ENCODE measurements around the gene TMEM8B.
A peak's percentile ranks its signal among the peaks of the same experiment; 100 is the strongest.
"Not testable (repeated sequence)": the region's sequence is repeated elsewhere in the genome, so short reads cannot be mapped to it uniquely, and the experiment has no call there.

The TMEM8B gene

GRCh38 chr9:35897376-35898099, 68.5 kb downstream of the TMEM8B start:
- not testable (repeated sequence) for H3K9me3 ChIP-seq (ENCODE audit: control insufficient read depth, low read length); H3K27ac ChIP-seq (ENCODE audit: low read depth, low read length, severe bottlenecking); H3K36me3 ChIP-seq (ENCODE audit: control insufficient read depth, insufficient read depth, low read length); H3K4me3 ChIP-seq (ENCODE audit: extremely low read depth, insufficient read depth, low read length, poor library complexity, severe bottlenecking); H3K4me1 ChIP-seq (ENCODE audit: control insufficient read depth, insufficient read depth, low read length, poor library complexity, severe bottlenecking)
- 91% methylated on average over 6 to 7 of the region's 7 CpGs for WGBS, 2 experiments (ENCODE audit: insufficient coverage in 2 of 2)

GRCh38 chr9:35898337-35898736, 69.3 kb downstream of the TMEM8B start:
- H3K27ac ChIP-seq (ENCODE audit: low read depth, low read length, severe bottlenecking): no peak overlapping the region
- no peaks in the 10 kb centered on the region for H3K36me3 ChIP-seq (ENCODE audit: control insufficient read depth, insufficient read depth, low read length)
- no peaks in the 10 kb centered on the region for H3K9me3 ChIP-seq (ENCODE audit: control insufficient read depth, low read length)
- no peak overlapping the region for H3K4me3 ChIP-seq (ENCODE audit: extremely low read depth, insufficient read depth, low read length, poor library complexity, severe bottlenecking)
- no peaks in the 10 kb centered on the region for H3K4me1 ChIP-seq (ENCODE audit: control insufficient read depth, insufficient read depth, low read length, poor library complexity, severe bottlenecking)

GRCh38 chr9:35899021-35899420, 70.0 kb downstream of the TMEM8B start:
- H3K4me1 ChIP-seq (ENCODE audit: control insufficient read depth, insufficient read depth, low read length, poor library complexity, severe bottlenecking): no peaks in the 10 kb centered on the region
- no peak overlapping the region for H3K27ac ChIP-seq (ENCODE audit: low read depth, low read length, severe bottlenecking)
- no peak overlapping the region for H3K4me3 ChIP-seq (ENCODE audit: extremely low read depth, insufficient read depth, low read length, poor library complexity, severe bottlenecking)
- no peaks in the 10 kb centered on the region for H3K36me3 ChIP-seq (ENCODE audit: control insufficient read depth, insufficient read depth, low read length)
- 100% methylated on average over 1 of the region's 2 CpGs for WGBS, 2 experiments (ENCODE audit: insufficient coverage in 2 of 2)
- no peaks in the 10 kb centered on the region for H3K9me3 ChIP-seq (ENCODE audit: control insufficient read depth, low read length)

GRCh38 chr9:35903049-35903448, 74.0 kb downstream of the TMEM8B start:
- no peaks in the 10 kb centered on the region for H3K9me3 ChIP-seq (ENCODE audit: control insufficient read depth, low read length)
- 50% methylated on average over 2 of the region's 3 CpGs for WGBS, 2 experiments (ENCODE audit: insufficient coverage in 2 of 2)

GRCh38 chr9:35904338-35904737, 75.3 kb downstream of the TMEM8B start:
- Histone ChIP-seq H3K9me3 (ENCODE audit: control insufficient read depth, low read length) (no peaks in the 10 kb centered on the region), H3K4me1 (ENCODE audit: control insufficient read depth, insufficient read depth, low read length, poor library complexity, severe bottlenecking) (peaks cover 42% of the 10 kb centered on the region), H3K36me3 (ENCODE audit: control insufficient read depth, insufficient read depth, low read length) (no peaks in the 10 kb centered on the region), H3K4me3 (ENCODE audit: extremely low read depth, insufficient read depth, low read length, poor library complexity, severe bottlenecking) (no peak overlapping the region), H3K27ac (ENCODE audit: low read depth, low read length, severe bottlenecking) (no peak overlapping the region)
- WGBS, 2 experiments (ENCODE audit: insufficient coverage in 2 of 2): 76 to 91% methylated on average over 2 to 7 of the region's 8 CpGs

More at GRCh38 chr9:35903049-35903448, 74.0 kb downstream of the TMEM8B start:
- H3K36me3 ChIP-seq (ENCODE audit: control insufficient read depth, insufficient read depth, low read length): no peaks in the 10 kb centered on the region
- no peak overlapping the region for H3K27ac ChIP-seq (ENCODE audit: low read depth, low read length, severe bottlenecking)
- no peak overlapping the region for H3K4me3 ChIP-seq (ENCODE audit: extremely low read depth, insufficient read depth, low read length, poor library complexity, severe bottlenecking)
- peaks cover 29% of the 10 kb centered on the region for H3K4me1 ChIP-seq (ENCODE audit: control insufficient read depth, insufficient read depth, low read length, poor library complexity, severe bottlenecking)

DNA sequence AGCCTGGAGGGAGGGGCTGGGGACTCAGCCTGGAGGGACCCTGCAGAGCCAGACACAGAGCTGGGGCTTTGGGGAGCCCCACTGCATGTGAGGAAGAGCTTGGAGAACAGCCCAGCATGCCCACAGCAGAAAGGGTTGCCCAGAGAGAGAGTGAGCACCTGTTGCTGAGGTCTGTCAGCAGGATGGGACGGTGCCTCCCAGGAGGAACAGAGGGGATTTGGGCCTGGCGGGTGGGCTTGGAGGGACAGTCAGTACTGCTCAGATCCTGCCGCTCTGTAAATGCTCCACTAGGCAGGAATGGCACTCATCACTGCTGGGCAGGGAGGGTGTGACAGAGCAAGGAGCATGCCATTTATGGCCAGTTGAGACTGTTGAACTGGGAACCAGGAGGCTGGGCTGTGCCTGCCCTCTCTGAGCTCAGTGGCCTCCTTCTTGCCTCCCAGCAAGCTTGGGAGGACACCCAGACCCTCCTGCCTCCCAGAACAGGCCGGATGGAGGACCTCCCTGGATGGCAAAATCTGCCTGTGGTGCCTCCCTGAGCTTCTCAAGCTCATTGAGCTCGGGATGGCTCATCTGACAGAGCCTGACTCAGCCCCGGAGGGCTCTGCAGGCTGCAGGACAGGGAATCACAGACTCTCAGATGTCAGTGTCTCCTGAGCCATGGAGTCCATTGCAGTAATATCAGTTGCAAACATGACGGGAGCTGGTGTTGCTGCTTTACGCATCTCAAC, 76.2 kb downstream of the TMEM8B start:
- no peaks in the 10 kb centered on the region for H3K36me3 ChIP-seq (ENCODE audit: control insufficient read depth, insufficient read depth, low read length)
- H3K9me3 ChIP-seq (ENCODE audit: control insufficient read depth, low read length): no peaks in the 10 kb centered on the region
- no peak overlapping the region for H3K27ac ChIP-seq (ENCODE audit: low read depth, low read length, severe bottlenecking)
- WGBS, 2 experiments (ENCODE audit: insufficient coverage in 2 of 2): 80 to 86% methylated on average over 7 to 8 of the region's 8 CpGs
- peaks cover 51% of the 10 kb centered on the region for H3K4me1 ChIP-seq (ENCODE audit: control insufficient read depth, insufficient read depth, low read length, poor library complexity, severe bottlenecking)
- H3K4me3 ChIP-seq (ENCODE audit: extremely low read depth, insufficient read depth, low read length, poor library complexity, severe bottlenecking): no peak overlapping the region

DNA sequence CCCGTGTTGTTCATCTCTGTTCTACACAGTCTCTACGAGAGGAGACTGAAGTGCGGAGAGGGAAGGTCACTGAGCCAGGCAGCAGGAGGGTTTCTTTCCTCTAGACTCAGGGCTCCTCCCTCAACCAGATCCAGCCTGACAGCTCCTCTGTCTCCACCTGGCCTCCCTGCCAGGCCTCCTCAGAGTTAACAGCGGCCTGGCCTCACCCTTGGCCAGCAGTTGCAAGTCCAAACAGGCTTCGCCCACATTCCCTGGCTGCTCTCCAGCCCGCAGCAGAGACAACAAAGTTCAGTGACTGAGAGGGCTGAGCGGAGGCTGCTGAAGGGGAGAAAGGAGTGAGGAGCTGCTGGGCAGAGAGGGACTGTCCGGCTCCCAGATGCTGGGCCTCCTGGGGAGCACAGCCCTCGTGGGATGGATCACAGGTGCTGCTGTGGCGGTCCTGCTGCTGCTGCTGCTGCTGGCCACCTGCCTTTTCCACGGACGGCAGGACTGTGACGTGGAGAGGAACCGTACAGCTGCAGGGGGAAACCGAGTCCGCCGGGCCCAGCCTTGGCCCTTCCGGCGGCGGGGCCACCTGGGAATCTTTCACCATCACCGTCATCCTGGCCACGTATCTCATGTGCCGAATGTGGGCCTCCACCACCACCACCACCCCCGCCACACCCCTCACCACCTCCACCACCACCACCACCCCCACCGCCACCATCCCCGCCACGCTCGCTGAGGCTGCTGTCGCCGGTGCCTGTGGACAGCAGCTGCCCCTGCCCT, 77.1 kb downstream of the TMEM8B start, which contains the start of gene HRCT1:
TSS of gene HRCT1 (plus strand) at position 291 of the 768 bp plus-strand sequence. CDS start at position 377, 86 bp downstream.
- Histone ChIP-seq H3K4me3 (ENCODE audit: extremely low read depth, insufficient read depth, low read length, poor library complexity, severe bottlenecking) (no peak within 1 kb of the TSS), H3K27ac (ENCODE audit: low read depth, low read length, severe bottlenecking) (peak within 1 kb of the TSS; percentile 94), H3K9me3 (ENCODE audit: control insufficient read depth, low read length) (no peaks in the 10 kb centered on the region), H3K36me3 (ENCODE audit: control insufficient read depth, insufficient read depth, low read length) (no peaks in the 10 kb centered on the region), H3K4me1 (ENCODE audit: control insufficient read depth, insufficient read depth, low read length, poor library complexity, severe bottlenecking) (peaks cover 59% of the 10 kb centered on the region)
- WGBS, 2 experiments (ENCODE audit: insufficient coverage in 2 of 2): 90 to 95% methylated on average over 14 to 18 of the region's 30 CpGs

DNA sequence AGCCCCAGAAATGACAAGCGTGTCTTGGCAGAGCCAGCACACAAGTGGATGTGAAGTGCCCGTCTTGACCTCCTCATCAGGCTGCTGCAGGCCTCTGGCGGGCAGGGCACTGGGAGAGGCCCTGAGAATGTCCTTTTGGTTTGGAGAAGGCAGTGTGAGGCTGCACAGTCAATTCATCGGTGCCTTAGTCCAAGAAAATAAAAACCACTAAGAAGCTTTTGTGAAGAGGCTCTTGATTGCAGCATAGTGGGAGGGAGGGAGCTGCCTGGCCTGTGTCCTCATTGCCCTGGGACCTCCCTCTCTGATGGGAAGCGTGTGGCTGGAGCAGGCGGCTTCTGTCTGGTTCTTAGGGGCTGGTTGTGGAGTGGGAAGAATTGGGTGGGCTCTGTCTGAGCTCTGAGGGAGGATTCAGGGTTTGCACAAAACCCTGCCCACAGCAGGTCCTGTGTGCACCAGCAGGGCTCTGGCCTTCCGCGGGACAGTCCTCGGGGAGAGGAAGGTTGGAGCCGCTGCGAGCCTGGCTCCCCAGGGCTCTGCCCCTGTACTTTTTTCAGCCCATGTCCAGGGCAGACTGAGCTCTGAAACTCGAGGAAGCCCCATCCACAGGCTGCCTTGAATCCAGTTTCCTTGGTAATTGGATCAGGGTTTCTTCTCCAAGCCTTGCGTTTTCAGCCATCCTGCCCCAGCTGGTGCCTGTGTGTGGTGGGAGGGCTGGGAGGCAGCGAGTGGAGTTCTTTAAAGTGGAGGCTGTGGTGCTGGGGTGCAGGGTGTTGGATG, 78.1 kb downstream of the TMEM8B start:
- Histone ChIP-seq H3K9me3 (ENCODE audit: control insufficient read depth, low read length) (no peaks in the 10 kb centered on the region), H3K27ac (ENCODE audit: low read depth, low read length, severe bottlenecking) (peak overlapping the region; percentile 94), H3K36me3 (ENCODE audit: control insufficient read depth, insufficient read depth, low read length) (no peaks in the 10 kb centered on the region), H3K4me3 (ENCODE audit: extremely low read depth, insufficient read depth, low read length, poor library complexity, severe bottlenecking) (no peak overlapping the region), H3K4me1 (ENCODE audit: control insufficient read depth, insufficient read depth, low read length, poor library complexity, severe bottlenecking) (peaks cover 61% of the 10 kb centered on the region)
- 40% methylated on average over 10 to 11 of the region's 14 CpGs for WGBS, 2 experiments (ENCODE audit: insufficient coverage in 2 of 2)

- H3K36me3 ChIP-seq (ENCODE audit: control insufficient read depth, insufficient read depth, low read length): no peaks in the 10 kb centered on the region
- peak overlapping the region; percentile 94 for H3K27ac ChIP-seq (ENCODE audit: low read depth, low read length, severe bottlenecking)
- 21 to 30% methylated on average over 9 of the region's 13 CpGs for WGBS, 2 experiments (ENCODE audit: insufficient coverage in 2 of 2)
- H3K4me1 ChIP-seq (ENCODE audit: control insufficient read depth, insufficient read depth, low read length, poor library complexity, severe bottlenecking): peaks cover 61% of the 10 kb centered on the region
- H3K4me3 ChIP-seq (ENCODE audit: extremely low read depth, insufficient read depth, low read length, poor library complexity, severe bottlenecking): no peak overlapping the region
- H3K9me3 ChIP-seq (ENCODE audit: control insufficient read depth, low read length): no peaks in the 10 kb centered on the region
These were observed 78.9 kb downstream of the TMEM8B start for GRCh38 chr9:35907711-35908503.
